Stomach smooth muscle (tissue), 2 donors: ENCODE results near the gene CDC40.
"Not testable (repeated sequence)": the region's sequence is repeated elsewhere in the genome, so short reads cannot be mapped to it uniquely, and the experiment has no call there.

Experiments used
- H3K27ac ChIP-seq: one replicate; pipeline ENCODE4 v1.7.0; 2013; ENCODE audit warnings: mild to moderate bottlenecking, low read length, inconsistent platforms
- H3K27me3 ChIP-seq, 2 donors: one replicate each; pipeline ENCODE4 v1.7.0; 2013; ENCODE audit warnings: low read length in 2 of 2; ENCODE audit not compliant: insufficient read depth in 2 of 2, control insufficient read depth in 1 of 2
- H3K36me3 ChIP-seq, 2 donors: one replicate each; pipeline ENCODE4 v1.7.0; 2013; ENCODE audit warnings: low read length in 2 of 2; ENCODE audit not compliant: control insufficient read depth in 2 of 2, insufficient read depth in 2 of 2
- H3K4me1 ChIP-seq: one replicate; pipeline ENCODE4 v1.7.0; 2013; ENCODE audit warnings: low read length; ENCODE audit not compliant: control insufficient read depth, insufficient read depth
- H3K4me3 ChIP-seq, 2 donors: one replicate each; pipeline ENCODE4 v1.7.0; 2013; ENCODE audit warnings: low read length in 2 of 2
- H3K9ac ChIP-seq, 2 donors: one replicate each; pipeline ENCODE4 v1.7.0; 2013; ENCODE audit warnings: low read length in 2 of 2, mild to moderate bottlenecking in 1 of 2
- H3K9me3 ChIP-seq, 2 donors: one replicate each; pipeline ENCODE4 v1.7.0; 2013; ENCODE audit warnings: low read length in 2 of 2; ENCODE audit not compliant: control insufficient read depth in 2 of 2
- donor health status: healthy.
- donor health status: Pancreatic carcinoma.

Gene CDC40

GRCh38 chr6:110270165-110270564 is 89.9 kb downstream of the CDC40 start:
- no peaks in the 10 kb centered on the region for H3K9me3 ChIP-seq
- no peak overlapping the region for H3K4me3 ChIP-seq
- H3K4me1 ChIP-seq = no peaks in the 10 kb centered on the region
- no peaks in the 10 kb centered on the region for H3K27me3 ChIP-seq
- H3K36me3 ChIP-seq = peaks cover 2 to 3% of the 10 kb centered on the region in 2 donors
- H3K9ac ChIP-seq = no peak overlapping the region
- no peak overlapping the region for H3K27ac ChIP-seq

DNA sequence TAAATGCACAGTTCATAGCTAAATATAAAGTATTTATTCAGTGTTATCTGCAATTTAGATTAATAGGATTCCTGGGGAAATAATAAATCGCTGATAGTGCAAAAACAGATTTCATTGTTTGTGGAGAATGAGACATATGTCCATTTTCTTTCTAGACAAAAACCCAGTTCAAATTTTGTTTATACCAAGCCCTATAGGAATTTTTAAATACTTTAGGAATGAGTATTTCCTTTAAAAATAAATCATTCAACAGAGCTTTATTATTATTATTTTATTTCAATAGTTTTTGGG is 91.5 kb downstream of the CDC40 start:
- Histone ChIP-seq H3K9me3 (no peaks in the 10 kb centered on the region), H3K27me3 (no peaks in the 10 kb centered on the region), H3K36me3 (peaks cover 0 to 3% of the 10 kb centered on the region in 2 donors), H3K4me3 (no peak overlapping the region), H3K4me1 (no peaks in the 10 kb centered on the region), H3K9ac (no peak overlapping the region), H3K27ac (no peak overlapping the region)

DNA sequence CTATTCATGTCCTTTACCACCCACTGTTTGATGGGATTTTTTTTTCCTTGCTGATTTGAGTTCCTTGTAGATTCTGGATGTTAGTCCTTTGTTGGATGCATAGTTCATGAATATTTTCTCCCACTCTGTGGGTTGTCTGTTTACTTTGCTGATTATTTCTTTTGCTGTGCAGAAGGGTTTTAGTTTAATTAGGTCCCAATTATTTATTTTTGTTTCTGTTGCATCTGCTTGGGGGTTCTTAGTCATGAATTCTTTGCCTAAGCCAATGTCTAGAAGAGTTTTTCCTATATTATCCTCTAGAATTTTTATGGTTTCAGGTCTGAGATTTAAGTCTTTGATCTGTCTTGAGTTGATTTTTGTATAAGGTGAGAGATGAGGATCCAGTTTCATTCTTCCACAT is 92.6 kb downstream of the CDC40 start:
- H3K4me1 ChIP-seq, H3K27ac ChIP-seq, H3K9me3 ChIP-seq, H3K27me3 ChIP-seq, H3K4me3 ChIP-seq, H3K9ac ChIP-seq, H3K36me3 ChIP-seq: not testable (repeated sequence)

- peaks cover 0 to 4% of the 10 kb centered on the region in 2 donors for H3K9me3 ChIP-seq
- peaks cover 2 to 5% of the 10 kb centered on the region in 2 donors for H3K36me3 ChIP-seq
- H3K4me3 ChIP-seq = no peak overlapping the region
- no peaks in the 10 kb centered on the region for H3K27me3 ChIP-seq
- H3K27ac ChIP-seq = no peak overlapping the region
- no peak overlapping the region for H3K9ac ChIP-seq
- no peaks in the 10 kb centered on the region for H3K4me1 ChIP-seq
Observed at GRCh38 chr6:110277100-110277665, 97.0 kb downstream of the CDC40 start.
